Astrocyte (in vitro differentiated cells and primary cell): ENCODE measurements around the gene PTPRN2.

ENCODE experiments used
- EZH2 ChIP-seq: IDR thresholded peaks from 2 replicates; pipeline ENCODE4 v1.6.1; 2012; ENCODE audit warnings: mild to moderate bottlenecking, low read length, inconsistent platforms; ENCODE audit not compliant: insufficient read depth
- TF ChIP-seq, protein P1 (sequence below): IDR thresholded peaks from 2 replicates; pipeline ENCODE4 v1.5.1; 2011; ENCODE audit warnings: low read depth, mild to moderate bottlenecking, inconsistent platforms, low read length, moderate library complexity; ENCODE audit not compliant: insufficient read depth

- TF ChIP-seq EZH2 = no peak
- TF ChIP-seq, protein P1, sequence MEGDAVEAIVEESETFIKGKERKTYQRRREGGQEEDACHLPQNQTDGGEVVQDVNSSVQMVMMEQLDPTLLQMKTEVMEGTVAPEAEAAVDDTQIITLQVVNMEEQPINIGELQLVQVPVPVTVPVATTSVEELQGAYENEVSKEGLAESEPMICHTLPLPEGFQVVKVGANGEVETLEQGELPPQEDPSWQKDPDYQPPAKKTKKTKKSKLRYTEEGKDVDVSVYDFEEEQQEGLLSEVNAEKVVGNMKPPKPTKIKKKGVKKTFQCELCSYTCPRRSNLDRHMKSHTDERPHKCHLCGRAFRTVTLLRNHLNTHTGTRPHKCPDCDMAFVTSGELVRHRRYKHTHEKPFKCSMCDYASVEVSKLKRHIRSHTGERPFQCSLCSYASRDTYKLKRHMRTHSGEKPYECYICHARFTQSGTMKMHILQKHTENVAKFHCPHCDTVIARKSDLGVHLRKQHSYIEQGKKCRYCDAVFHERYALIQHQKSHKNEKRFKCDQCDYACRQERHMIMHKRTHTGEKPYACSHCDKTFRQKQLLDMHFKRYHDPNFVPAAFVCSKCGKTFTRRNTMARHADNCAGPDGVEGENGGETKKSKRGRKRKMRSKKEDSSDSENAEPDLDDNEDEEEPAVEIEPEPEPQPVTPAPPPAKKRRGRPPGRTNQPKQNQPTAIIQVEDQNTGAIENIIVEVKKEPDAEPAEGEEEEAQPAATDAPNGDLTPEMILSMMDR = no peak
These were observed 209.6 kb downstream of the PTPRN2 start for GRCh38 chr7:158377800-158378623.
